ENCODE data around the gene ATF6. TPM values are rescaled to one million over a fixed set of nuclear protein-coding genes. Genes with fewer than 3 reads are reported as not detected.

ATF6 gene
- total RNA-seq, 6 experiments from 2014 or later = 16.5 to 24.4 (median 20.4) TPM

- ATAC-seq = no peak
- Histone ChIP-seq H3K27me3 (no peaks in the 10 kb centered on the region), H3K27ac (no peak overlapping the region), H3K9me3 (no peaks in the 10 kb centered on the region), H3K4me3 (no peak overlapping the region), H3K36me3 (peaks cover 0 to 7% (median 0%) of the 10 kb centered on the region in 4 donors), H3K4me1 (no peaks in the 10 kb centered on the region)
- intact Hi-C loops (cut with DNase I) = no loop called here
- WGBS (ENCODE audit: insufficient coverage, low coverage, low lambda C conversion rate, missing lambda C conversion rate) = 90% methylated on average over 2 of the region's 2 CpGs
- no peak for TF ChIP-seq POLR2A (IDR thresholded peaks at IDR 0.05)
- TF ChIP-seq, protein P1, sequence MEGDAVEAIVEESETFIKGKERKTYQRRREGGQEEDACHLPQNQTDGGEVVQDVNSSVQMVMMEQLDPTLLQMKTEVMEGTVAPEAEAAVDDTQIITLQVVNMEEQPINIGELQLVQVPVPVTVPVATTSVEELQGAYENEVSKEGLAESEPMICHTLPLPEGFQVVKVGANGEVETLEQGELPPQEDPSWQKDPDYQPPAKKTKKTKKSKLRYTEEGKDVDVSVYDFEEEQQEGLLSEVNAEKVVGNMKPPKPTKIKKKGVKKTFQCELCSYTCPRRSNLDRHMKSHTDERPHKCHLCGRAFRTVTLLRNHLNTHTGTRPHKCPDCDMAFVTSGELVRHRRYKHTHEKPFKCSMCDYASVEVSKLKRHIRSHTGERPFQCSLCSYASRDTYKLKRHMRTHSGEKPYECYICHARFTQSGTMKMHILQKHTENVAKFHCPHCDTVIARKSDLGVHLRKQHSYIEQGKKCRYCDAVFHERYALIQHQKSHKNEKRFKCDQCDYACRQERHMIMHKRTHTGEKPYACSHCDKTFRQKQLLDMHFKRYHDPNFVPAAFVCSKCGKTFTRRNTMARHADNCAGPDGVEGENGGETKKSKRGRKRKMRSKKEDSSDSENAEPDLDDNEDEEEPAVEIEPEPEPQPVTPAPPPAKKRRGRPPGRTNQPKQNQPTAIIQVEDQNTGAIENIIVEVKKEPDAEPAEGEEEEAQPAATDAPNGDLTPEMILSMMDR (IDR thresholded peaks at IDR 0.05) = no peak
- no peak for DNase-seq
These were observed 11.1 kb downstream of the ATF6 start for GRCh38 chr1:161777261-161777660.

DNA sequence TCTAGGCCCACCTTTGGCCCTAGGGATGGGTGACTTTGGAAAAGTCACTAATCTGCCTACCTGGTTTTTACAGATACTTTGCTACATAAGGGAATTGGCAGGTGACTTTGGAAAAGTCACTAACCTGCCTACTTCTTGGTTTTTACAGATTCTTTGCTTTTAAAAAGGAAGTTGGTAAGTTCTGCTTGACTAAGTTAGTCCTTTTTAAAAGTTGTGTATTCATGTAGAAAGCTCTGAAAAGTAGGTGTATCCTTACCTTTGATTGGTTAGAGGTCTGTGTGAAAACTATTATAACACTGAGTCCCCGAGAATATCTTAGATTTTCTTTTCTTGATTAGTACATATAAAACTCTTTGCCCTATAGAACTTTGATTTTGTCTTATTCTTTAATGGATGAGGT, 12.4 kb downstream of the ATF6 start:
- H3K27ac ChIP-seq = no peak overlapping the region
- TF ChIP-seq, protein P1 (IDR thresholded peaks at IDR 0.05) = no peak
- TF ChIP-seq POLR2A (IDR thresholded peaks at IDR 0.05) = no peak

DNA sequence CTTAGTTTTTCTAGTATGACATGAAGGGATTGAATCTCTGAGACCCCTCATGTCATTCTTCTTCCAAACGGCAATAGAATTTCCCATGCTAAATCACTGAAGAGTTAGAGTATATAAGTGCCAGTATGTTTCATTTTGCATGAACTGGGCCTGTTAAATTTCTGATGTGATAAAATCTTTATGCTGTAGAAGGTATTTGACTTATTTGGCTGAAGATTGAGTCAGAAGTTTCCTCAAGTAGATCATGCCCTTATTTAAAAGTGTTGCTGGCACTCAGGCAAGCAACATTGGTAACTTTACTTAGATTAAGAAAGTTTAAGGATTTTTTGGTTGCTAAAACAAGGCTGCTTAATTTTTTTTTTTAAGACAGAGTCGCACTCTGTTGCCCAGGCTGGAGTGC, 13.3 kb downstream of the ATF6 start:
- no peak overlapping the region for H3K27ac ChIP-seq
- H3K4me1 ChIP-seq = no peaks in the 10 kb centered on the region
- no peaks in the 10 kb centered on the region for H3K9me3 ChIP-seq
- TF ChIP-seq POLR2A (IDR thresholded peaks at IDR 0.05) = no peak
- TF ChIP-seq, protein P1 (IDR thresholded peaks at IDR 0.05) = no peak
- H3K27me3 ChIP-seq = no peaks in the 10 kb centered on the region
- 84% methylated on average over 2 of the region's 2 CpGs for WGBS (ENCODE audit: insufficient coverage, low coverage, low lambda C conversion rate, missing lambda C conversion rate)
- peaks cover 0 to 16% (median 6%) of the 10 kb centered on the region in 4 donors for H3K36me3 ChIP-seq
- no peak for DNase-seq
- no peak overlapping the region for H3K4me3 ChIP-seq
- no peak for ATAC-seq
- intact Hi-C loops (cut with DNase I) = no loop called here

More for the DNA sequence above, 12.4 kb downstream of the ATF6 start:
- ATAC-seq (no peak), DNase-seq (no peak)
- Histone ChIP-seq H3K4me3 (no peak overlapping the region), H3K4me1 (no peaks in the 10 kb centered on the region), H3K36me3 (peaks cover 0 to 8% (median 1%) of the 10 kb centered on the region in 4 donors), H3K9me3 (no peaks in the 10 kb centered on the region), H3K27me3 (no peaks in the 10 kb centered on the region)
- intact Hi-C loops (cut with DNase I) = no loop called here
- 88% methylated on average over 1 of the region's 1 CpG for WGBS (ENCODE audit: insufficient coverage, low coverage, low lambda C conversion rate, missing lambda C conversion rate)

GRCh38 chr1:161781995-161782394, 15.9 kb downstream of the ATF6 start:
- Histone ChIP-seq H3K27ac (no peak overlapping the region), H3K4me3 (no peak overlapping the region), H3K27me3 (no peaks in the 10 kb centered on the region), H3K36me3 (peaks cover 0 to 40% (median 16%) of the 10 kb centered on the region in 4 donors), H3K4me1 (no peaks in the 10 kb centered on the region), H3K9me3 (no peaks in the 10 kb centered on the region)
- DNase-seq (no peak), ATAC-seq (no peak)
- intact Hi-C loops (cut with DNase I) = no loop called here
- no peak for TF ChIP-seq POLR2A (IDR thresholded peaks at IDR 0.05)
- TF ChIP-seq, protein P1 (IDR thresholded peaks at IDR 0.05) = no peak

DNA sequence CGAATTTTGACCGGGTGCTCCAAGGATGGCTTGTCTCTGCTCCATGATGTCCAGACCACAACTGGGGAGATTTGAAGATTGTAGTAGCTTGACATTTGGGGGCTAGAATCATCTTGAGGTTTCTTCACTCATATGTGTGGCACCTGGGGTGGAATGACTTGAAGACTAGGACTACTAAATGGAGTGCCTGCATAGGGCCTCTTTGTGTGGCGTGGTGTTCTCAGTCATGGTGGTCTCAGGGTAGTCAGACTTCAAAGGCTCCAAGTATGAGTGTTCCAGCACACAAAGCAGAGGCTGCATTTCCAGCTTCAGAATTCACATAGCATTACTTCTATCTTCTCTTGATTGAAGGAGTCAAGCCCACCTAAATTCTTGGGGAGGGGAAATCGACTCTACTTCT, 16.8 kb downstream of the ATF6 start:
- no peaks in the 10 kb centered on the region for H3K9me3 ChIP-seq
- H3K27me3 ChIP-seq = no peaks in the 10 kb centered on the region
- no peaks in the 10 kb centered on the region for H3K4me1 ChIP-seq
- intact Hi-C loops (cut with DNase I) = no loop called here
- TF ChIP-seq, protein P1 (IDR thresholded peaks at IDR 0.05) = no peak
- TF ChIP-seq POLR2A (IDR thresholded peaks at IDR 0.05) = no peak
- ATAC-seq (no peak), DNase-seq (no peak)
- 95% methylated on average over 3 of the region's 4 CpGs for WGBS (ENCODE audit: insufficient coverage, low coverage, low lambda C conversion rate, missing lambda C conversion rate)
- peaks cover 0 to 47% (median 18%) of the 10 kb centered on the region in 4 donors for H3K36me3 ChIP-seq
- H3K4me3 ChIP-seq = no peak overlapping the region
- no peak overlapping the region for H3K27ac ChIP-seq
